AG09309 (cell line): ENCODE results near the gene ZEB2.
A peak's percentile ranks its signal among the peaks of the same experiment; 100 is the strongest.

Experiments
- DNase-seq: peaks from one replicate; pipeline ENCODE4 v3.0.0-alpha.2; 2010; ENCODE audit warnings: low read depth
- H3K4me3 ChIP-seq: 2 replicates; pipeline ENCODE4 v1.5.1; 2011; ENCODE audit warnings: mild to moderate bottlenecking, low read depth, low read length, moderate library complexity; ENCODE audit not compliant: control insufficient read depth
- CTCF ChIP-seq: IDR thresholded peaks from 2 replicates; pipeline ENCODE4 v1.5.1; 2011; ENCODE audit warnings: mild to moderate bottlenecking, low read depth, low read length, inconsistent platforms; ENCODE audit not compliant: insufficient read depth, control insufficient read depth; ENCODE audit errors: missing control alignments

Gene ZEB2

GRCh38 chr2:144477281-144477956 is 42.5 kb downstream of the ZEB2 start:
- H3K4me3 ChIP-seq: no peak overlapping the region
- peak; percentile 38 for DNase-seq
- no peak for TF ChIP-seq CTCF

GRCh38 chr2:144476682-144477081 is 43.2 kb downstream of the ZEB2 start:
- no peak for DNase-seq
- no peak overlapping the region for H3K4me3 ChIP-seq
- TF ChIP-seq CTCF: no peak

GRCh38 chr2:144475569-144476275 is 44.2 kb downstream of the ZEB2 start:
- TF ChIP-seq CTCF: no peak
- no peak overlapping the region for H3K4me3 ChIP-seq
- no peak for DNase-seq

- DNase-seq: no peak
- no peak for TF ChIP-seq CTCF
- no peak overlapping the region for H3K4me3 ChIP-seq
Measured at GRCh38 chr2:144475044-144475443, 44.9 kb downstream of the ZEB2 start.

GRCh38 chr2:144474017-144474416 is 45.9 kb downstream of the ZEB2 start:
- TF ChIP-seq CTCF: no peak
- no peak for DNase-seq

GRCh38 chr2:144472911-144473310 is 47.0 kb downstream of the ZEB2 start:
- no peak for DNase-seq
- TF ChIP-seq CTCF: no peak
- no peak overlapping the region for H3K4me3 ChIP-seq

More at GRCh38 chr2:144474017-144474416, 45.9 kb downstream of the ZEB2 start:
- no peak overlapping the region for H3K4me3 ChIP-seq

- no peak overlapping the region for H3K4me3 ChIP-seq
- DNase-seq: no peak
- TF ChIP-seq CTCF: no peak
Measured at GRCh38 chr2:144472046-144472412, 47.9 kb downstream of the ZEB2 start.
